GM21390 (cell line): ENCODE results near the gene MDM4.
A peak's percentile ranks its signal among the peaks of the same experiment; 100 is the strongest.
"Not testable (repeated sequence)": the region's sequence is repeated elsewhere in the genome, so short reads cannot be mapped to it uniquely, and the experiment has no call there.

Experiments used
- ATAC-seq: cut with Tn5 transposase; IDR thresholded peaks from one replicate; pipeline ENCODE4 v1.9.1; 2021; ENCODE audit not compliant: unreplicated experiment

Gene MDM4

GRCh38 chr1:204560002-204560401 lies 43.8 kb downstream of the MDM4 start:
- ATAC-seq: not testable (repeated sequence)

GRCh38 chr1:204560590-204561150 lies 44.5 kb downstream of the MDM4 start:
- ATAC-seq: no peak

- no peak for ATAC-seq
Measured at GRCh38 chr1:204562075-204562990, 46.1 kb downstream of the MDM4 start.

GRCh38 chr1:204563307-204563706 lies 47.1 kb downstream of the MDM4 start:
- no peak for ATAC-seq

GRCh38 chr1:204563780-204564179 lies 47.6 kb downstream of the MDM4 start:
- ATAC-seq: no peak

GRCh38 chr1:204564835-204565234 lies 48.6 kb downstream of the MDM4 start:
- ATAC-seq: peak; percentile 83

- ATAC-seq: no peak
Measured at GRCh38 chr1:204565617-204566582, 49.7 kb downstream of the MDM4 start.

GRCh38 chr1:204566583-204566955 lies 50.4 kb downstream of the MDM4 start:
- ATAC-seq: no peak

- ATAC-seq: no peak
Measured at GRCh38 chr1:204567071-204567470, 50.9 kb downstream of the MDM4 start.

GRCh38 chr1:204568576-204569315 lies 52.5 kb downstream of the MDM4 start:
- no peak for ATAC-seq

- no peak for ATAC-seq
Measured at GRCh38 chr1:204569478-204569877, 53.3 kb downstream of the MDM4 start.

GRCh38 chr1:204570021-204570420 lies 53.8 kb downstream of the MDM4 start:
- ATAC-seq: not testable (repeated sequence)

GRCh38 chr1:204571128-204571527 lies 54.9 kb downstream of the MDM4 start:
- no peak for ATAC-seq

- no peak for ATAC-seq
Measured at GRCh38 chr1:204571631-204572030, 55.4 kb downstream of the MDM4 start.

- no peak for ATAC-seq
Measured at GRCh38 chr1:204572923-204573922, 57.0 kb downstream of the MDM4 start.

- ATAC-seq: no peak
Measured at GRCh38 chr1:204574016-204574864, 58.0 kb downstream of the MDM4 start.

GRCh38 chr1:204574865-204575163 lies 58.6 kb downstream of the MDM4 start:
- no peak for ATAC-seq
